Psoas muscle (tissue), 8 donors: ENCODE measurements around the gene AUTS2. TPM values are rescaled to one million over a fixed set of nuclear protein-coding genes. Genes with fewer than 3 reads are reported as not detected.

Source experiments
- ATAC-seq, 4 donors: fragments of 200-7000 bp; cut with Tn5 transposase; one replicate each; pipeline ENCODE4 v1.9.1; 2020; ENCODE audit warnings: moderate library complexity in 3 of 4, mild to moderate bottlenecking in 2 of 4
- DNase-seq, 2 donors: peaks; one replicate each; pipeline ENCODE4 v3.0.0-alpha.2; 2020
- H3K27ac ChIP-seq: fragments of 200-600 bp; one replicate; pipeline ENCODE4 v1.8.0; 2022
- H3K27me3 ChIP-seq, 3 donors: fragments of 200-600 bp in 1 of 3; one replicate each; pipeline versions ENCODE4 v1.6.1 to v1.8.0; 2013 to 2022; ENCODE audit warnings: low read length in 2 of 3, mild to moderate bottlenecking in 2 of 3, moderate library complexity in 1 of 3; ENCODE audit not compliant: insufficient read depth in 3 of 3
- H3K36me3 ChIP-seq, 2 donors: fragments of 200-600 bp in 1 of 2; one replicate each; pipeline versions ENCODE4 v1.6.1 to v1.8.0; 2013 to 2022; ENCODE audit warnings: low read depth in 1 of 2, mild to moderate bottlenecking in 1 of 2, moderate library complexity in 1 of 2; ENCODE audit not compliant: insufficient read depth in 1 of 2
- H3K4me1 ChIP-seq: fragments of 200-600 bp; one replicate; pipeline ENCODE4 v1.8.0; 2022
- H3K4me3 ChIP-seq: fragments of 200-600 bp; one replicate; pipeline ENCODE4 v1.8.0; 2022; ENCODE audit warnings: mild to moderate bottlenecking
- H3K9me3 ChIP-seq: fragments of 200-600 bp; one replicate; pipeline ENCODE4 v1.8.0; 2022
- CTCF ChIP-seq: fragments of 200-600 bp; IDR thresholded peaks from one replicate; pipeline ENCODE4 v1.8.0; 2022; ENCODE audit warnings: antibody characterized with exemption
- WGBS, 3 donors: extraction: QIAGEN DNeasy Blood & Tissue Kit; methylation state at CpG; one replicate each; pipeline versions ENCODE4 v1.1.6 to v1.1.7; 2013; 5-methylcytosine and 5-hydroxymethylcytosine counted together
- intact Hi-C, 2 donors: fragments of 100-400 bp; cut with DNase I; formaldehyde crosslinking; loops; one replicate each; pipeline versions ENCODE4 v1.11.0 to v1.14.2; 2022
- polyA plus RNA-seq, 3 donors: library from polyadenylated mRNA; stranded (reverse); fragments of 200-250 nt; gene quantifications; one replicate each; pipeline ENCODE4 v1.2.3, GENCODE V29; 2013
- total RNA-seq, 4 donors: library from RNA; stranded (reverse); fragmentation: NEBNext Ultra II Directional in 2 of 4; extraction: Animal tissue kit (Norgen Biotek cat#: 25700) in 2 of 4; gene quantifications; one replicate each; pipeline versions ENCODE4 v1.2.1 to v1.2.4, GENCODE V29; 2021 to 2023
- donor health status: healthy with polysubstance abuse.
- donor health status: DM: no; HTN: no; CAD: no; lungs with moderate emphysema.
- donor health status: Bipolar disorder and iron deficiency.
- donor health status: healthy.
- donor health status: DM: yes; HTN: yes; CAD: no.
- donor health status: DM: no; HTN: no; CAD: no.
- donor health status: DM: no; HTN: no; CAD: no.
- donor health status: DM: yes; HTN: yes; CAD: no.

AUTS2 gene
- total and polyA plus RNA-seq, 7 donors: 5.0 to 33.5 (median 14.3) TPM

GRCh38 chr7:69564454-69565417 lies 33.5 kb upstream of the AUTS2 start:
- Histone ChIP-seq H3K4me3 (no peak overlapping the region), H3K4me1 (no peaks in the 10 kb centered on the region), H3K36me3 (no peaks in the 10 kb centered on the region), H3K9me3 (no peaks in the 10 kb centered on the region), H3K27me3 (no peaks in the 10 kb centered on the region), H3K27ac (no peak overlapping the region)
- TF ChIP-seq CTCF: no peak
- WGBS, 3 donors: 31 to 34% (median 32%) methylated on average over 7 of the region's 7 CpGs
- no peak for DNase-seq
- intact Hi-C loops: no loop called here
- ATAC-seq: no peak

GRCh38 chr7:69567800-69568199 lies 30.5 kb upstream of the AUTS2 start:
- DNase-seq: no peak
- Histone ChIP-seq H3K4me3 (no peak overlapping the region), H3K4me1 (no peaks in the 10 kb centered on the region), H3K9me3 (no peaks in the 10 kb centered on the region), H3K27ac (no peak overlapping the region), H3K27me3 (no peaks in the 10 kb centered on the region), H3K36me3 (no peaks in the 10 kb centered on the region)
- no peak for ATAC-seq
- intact Hi-C loops: no loop called here
- TF ChIP-seq CTCF: no peak
- 66 to 76% (median 69%) methylated on average over 2 of the region's 2 CpGs for WGBS, 3 donors

- intact Hi-C loops: no loop called here
- Histone ChIP-seq H3K27me3 (no peaks in the 10 kb centered on the region), H3K9me3 (no peaks in the 10 kb centered on the region), H3K36me3 (no peaks in the 10 kb centered on the region), H3K4me1 (no peaks in the 10 kb centered on the region), H3K4me3 (no peak overlapping the region), H3K27ac (no peak overlapping the region)
- 88 to 90% (median 89%) methylated on average over 6 of the region's 6 CpGs for WGBS, 3 donors
- DNase-seq: no peak
- ATAC-seq: no peak
- TF ChIP-seq CTCF: no peak
Observed at GRCh38 chr7:69568266-69568665, 30.0 kb upstream of the AUTS2 start.

- intact Hi-C loops: no loop called here
- WGBS, 3 donors: 78 to 93% (median 82%) methylated on average over 4 of the region's 4 CpGs
- H3K9me3 ChIP-seq: no peaks in the 10 kb centered on the region
- H3K4me1 ChIP-seq: no peaks in the 10 kb centered on the region
- H3K27ac ChIP-seq: no peak overlapping the region
- DNase-seq (no peak), ATAC-seq (no peak)
- no peak overlapping the region for H3K4me3 ChIP-seq
- no peaks in the 10 kb centered on the region for H3K27me3 ChIP-seq
- no peak for TF ChIP-seq CTCF
- no peaks in the 10 kb centered on the region for H3K36me3 ChIP-seq
Observed at GRCh38 chr7:69575651-69576050, 22.6 kb upstream of the AUTS2 start.
